AG04450 (cell line): ENCODE results near the gene ZNHIT2. TPM values are rescaled to one million over a fixed set of nuclear protein-coding genes. Genes with fewer than 3 reads are reported as not detected.

Source experiments
- CTCF ChIA-PET: fragments of 300-600, 350-600 bp; formaldehyde crosslinking; extraction: SDS; loops from one replicate; lab custom pipeline; 2022; ENCODE audit warnings: antibody characterized with exemption, inconsistent platforms; lab: Charles Lee
- POLR2A ChIA-PET: fragments of 350-600 bp; formaldehyde crosslinking; extraction: SDS; loops from one replicate; lab custom pipeline; 2021; ENCODE audit warnings: antibody characterized with exemption, inconsistent platforms; lab: Yijun Ruan, JAX
- DNase-seq: peaks from one replicate; pipeline ENCODE4 v3.0.0-alpha.2; 2011; ENCODE audit warnings: low read depth, low spot score
- H3K27ac ChIP-seq: one replicate; pipeline ENCODE4 v1.5.1; 2012; ENCODE audit warnings: low read depth, low read length, control low read depth
- H3K27me3 ChIP-seq: one replicate; pipeline ENCODE4 v1.6.0; 2012; ENCODE audit warnings: low read length; ENCODE audit not compliant: control insufficient read depth, insufficient read depth
- H3K4me3 ChIP-seq: 2 replicates; pipeline ENCODE4 v1.5.1; 2011; ENCODE audit warnings: mild to moderate bottlenecking, low read depth, low read length, control low read depth
- H3K9me3 ChIP-seq: 2 replicates; pipeline ENCODE4 v1.5.1; 2012; ENCODE audit warnings: low read length; ENCODE audit not compliant: control insufficient read depth, insufficient read depth
- CTCF ChIP-seq: IDR thresholded peaks from 2 replicates; pipeline ENCODE4 v1.5.1; 2011; ENCODE audit warnings: low read depth, low read length, control low read depth, inconsistent platforms
- polyA plus RNA-seq: library from polyadenylated mRNA; depleted of rRNA; stranded (reverse); fragments of >200 nt; gene quantifications from 2 replicates; pipeline ENCODE4 v1.2.3, GENCODE V29; 2011

ZNHIT2 gene
- polyA plus RNA-seq, 1 experiment: 3.1 TPM

GRCh38 chr11:65112546-65113360 is 4.7 kb downstream of the ZNHIT2 start:
- peaks cover 3% of the 10 kb centered on the region; the same call in 1 of the 2 replicates for H3K9me3 ChIP-seq
- peak overlapping the region; percentile 62 for H3K4me3 ChIP-seq
- CTCF ChIA-PET: interaction anchor here (1.0 to 2.7 kb wide), 7 partner anchors 9 to 100 kb away, joined by 4 to 15 read pairs (median 4); partner anchors contain the start of genes FAU and MRPL49
- no peak for DNase-seq
- TF ChIP-seq CTCF: peak; percentile 69
- H3K27ac ChIP-seq: no peak overlapping the region
- no peaks in the 10 kb centered on the region for H3K27me3 ChIP-seq
- POLR2A ChIA-PET: no interaction called here

GRCh38 chr11:65111744-65112545 is 5.6 kb downstream of the ZNHIT2 start, which contains the start of gene TM7SF2:
Gene TM7SF2 (plus strand): TSS chr11:65111872. CDS start chr11:65112016, 144 bp downstream.
- Histone ChIP-seq H3K27me3 (no peaks in the 10 kb centered on the region), H3K27ac (no peak within 1 kb of the TSS), H3K4me3 (peak within 1 kb of the TSS; percentile 62), H3K9me3 (no peaks in the 10 kb centered on the region; the same call in 1 of the 2 replicates)
- TF ChIP-seq CTCF: no peak
- peak; percentile 70 for DNase-seq
- CTCF ChIA-PET: interaction anchor here (0.7 to 5.2 kb wide), 9 partner anchors 9 to 227 kb away, joined by 3 to 48 read pairs (median 4); partner anchors contain the start of genes CAPN1, FAU and MRPL49
- POLR2A ChIA-PET: interaction anchor here (0.6 to 2.0 kb wide), 2 partner anchors 22 to 141 kb away, joined by 3 to 7 read pairs; partner anchors contain the start of gene SYVN1

- ChIA-PET CTCF (interaction anchor here (0.7 to 5.2 kb wide), 10 partner anchors 9 to 192 kb away, joined by 3 to 48 read pairs (median 4); partner anchors contain the start of gene CAPN1), POLR2A (interaction anchor here (0.6 to 2.0 kb wide), 4 partner anchors 11 to 141 kb away, joined by 3 to 9 read pairs (median 5); partner anchors contain the start of genes FAU, MRPL49, SYVN1 and VPS51)
- no peak for DNase-seq
- H3K27me3 ChIP-seq: no peaks in the 10 kb centered on the region
- no peak for TF ChIP-seq CTCF
- no peak overlapping the region for H3K4me3 ChIP-seq
- H3K9me3 ChIP-seq: no peaks in the 10 kb centered on the region; the same call in 1 of the 2 replicates
- H3K27ac ChIP-seq: no peak overlapping the region
These were observed 6.2 kb downstream of the ZNHIT2 start for GRCh38 chr11:65111159-65111743.

- TF ChIP-seq CTCF: peak; percentile 92
- CTCF ChIA-PET: interaction anchor here (0.7 to 5.2 kb wide), 13 partner anchors 8 to 262 kb away, joined by 3 to 48 read pairs (median 4); partner anchors contain the start of gene CAPN1
- POLR2A ChIA-PET: interaction anchor here (0.8 to 2.0 kb wide), 3 partner anchors 12 to 24 kb away, joined by 3 to 9 read pairs (median 7); partner anchors contain the start of genes FAU, MRPL49, SYVN1 and VPS51
These were observed 7.1 kb downstream of the ZNHIT2 start for GRCh38 chr11:65110354-65110861.

More at GRCh38 chr11:65110354-65110861, 7.1 kb downstream of the ZNHIT2 start:
- peak; percentile 61 for DNase-seq
- H3K27me3 ChIP-seq: no peaks in the 10 kb centered on the region
- H3K4me3 ChIP-seq: no peak overlapping the region
- H3K27ac ChIP-seq: no peak overlapping the region
- no peaks in the 10 kb centered on the region; the same call in 1 of the 2 replicates for H3K9me3 ChIP-seq
